Erythroblast (primary cell): Measurements from ENCODE around the gene RHOXF2.

Source experiments
- GATA1 ChIP-seq: IDR thresholded peaks from 2 replicates; pipeline ENCODE4 v1.6.1; 2011; ENCODE audit warnings: low read depth, mild to moderate bottlenecking, control low read depth, low read length, moderate library complexity
- POLR2A ChIP-seq: IDR thresholded peaks from 2 replicates; pipeline ENCODE4 v1.6.1; 2011; ENCODE audit warnings: mild to moderate bottlenecking, low read length

GRCh38 chrX:120109378-120109777 is 49.0 kb upstream of the RHOXF2 start:
- TF ChIP-seq POLR2A: no peak
- no peak for TF ChIP-seq GATA1
